Stimulated activated CD8-positive, alpha-beta memory T cell treated with anti-CD3 and anti-CD28 coated beads, Interleukin-7, amount 100 ng/mL, for 24 hours (primary cell): ENCODE results near the gene CT83.

ENCODE experiments used
- DNase-seq: peaks from one replicate; pipeline ENCODE4 v3.0.0-alpha.2; 2020; ENCODE audit warnings: low read depth

The CT83 gene

GRCh38 chrX:116462822-116463221, at the start of gene CT83:
Gene CT83, minus strand, starts transcription at chrX:116462976. Its CDS starts 120 bp downstream, at chrX:116462856.
- no peak for DNase-seq

DNA sequence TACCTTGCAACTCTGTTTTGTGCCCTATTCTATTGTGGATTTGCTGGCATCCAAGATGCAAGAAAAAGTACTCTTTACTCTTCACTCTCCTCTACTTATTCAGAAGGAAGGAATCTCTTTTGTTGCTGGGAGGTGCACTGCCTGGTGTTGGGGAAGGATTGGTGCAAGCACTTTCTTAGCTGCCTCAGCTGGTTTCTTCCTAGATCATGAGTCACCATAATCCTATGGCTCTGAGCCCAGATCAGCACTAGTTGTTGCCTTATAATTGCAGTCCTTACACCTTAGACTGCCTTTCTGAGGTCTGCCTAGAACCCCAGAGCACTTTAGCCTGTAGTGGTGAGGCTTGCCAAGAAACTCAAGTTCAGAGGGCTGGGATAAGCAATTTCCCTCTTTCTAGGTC, 37.0 kb upstream of the CT83 start:
- no peak for DNase-seq

DNA sequence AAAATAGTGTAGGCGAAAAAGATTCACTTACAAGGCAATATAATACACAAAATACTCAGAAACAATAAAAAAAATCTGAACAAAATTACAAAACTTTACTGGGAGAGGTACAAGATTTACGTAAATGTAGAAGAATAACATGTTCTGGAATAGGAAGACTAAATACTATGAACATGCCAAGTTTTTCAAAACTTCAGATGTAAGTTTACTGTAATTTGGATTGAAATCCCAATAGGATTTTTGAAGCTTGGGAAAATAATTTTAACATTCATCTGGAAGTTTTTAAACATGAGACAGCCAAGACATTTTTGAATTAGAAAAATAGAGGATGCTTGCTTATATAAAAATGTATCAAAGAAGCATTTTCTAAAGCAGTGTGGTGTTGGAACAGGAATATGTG, 30.5 kb upstream of the CT83 start:
- DNase-seq: no peak

DNA sequence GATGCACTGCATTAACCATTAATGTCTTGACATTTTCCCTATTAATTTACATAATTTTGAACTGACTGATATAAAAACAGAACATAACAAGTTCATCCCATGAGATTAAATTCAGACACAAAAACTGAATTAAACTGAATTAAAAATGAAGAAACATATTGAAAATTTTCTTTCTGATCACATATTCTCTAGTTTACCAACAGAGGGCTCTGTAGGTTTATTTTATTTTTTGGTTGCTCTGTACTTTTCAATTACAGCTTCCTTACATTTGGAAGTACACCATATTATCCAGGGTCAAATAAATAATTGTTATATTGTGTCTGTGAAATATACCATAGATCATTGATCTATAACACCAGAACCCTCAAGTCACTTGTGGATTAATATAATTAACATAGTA, 27.3 kb upstream of the CT83 start:
- DNase-seq: no peak

DNA sequence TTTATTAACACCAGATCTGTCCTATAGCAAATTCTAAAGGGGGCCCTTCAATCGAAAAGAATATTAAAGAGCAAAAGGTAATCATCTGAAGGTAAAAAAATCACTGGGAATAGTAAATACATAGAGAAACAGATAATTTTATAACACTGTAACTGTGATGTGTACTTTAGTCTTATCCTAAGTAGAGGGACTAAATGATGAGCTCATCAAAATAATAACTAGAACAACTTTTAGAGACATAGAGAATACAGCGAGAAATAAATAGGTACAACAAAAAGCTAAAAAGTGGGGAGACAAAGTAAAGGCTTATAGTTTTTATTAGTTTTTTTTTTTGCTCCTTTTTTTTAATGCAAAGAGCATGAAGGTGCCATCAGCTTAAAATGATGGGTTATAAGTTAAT, 17.3 kb upstream of the CT83 start:
- DNase-seq: no peak

- DNase-seq: no peak
These were observed 13.6 kb downstream of the CT83 start for GRCh38 chrX:116449156-116449555.

GRCh38 chrX:116436358-116436816, 26.4 kb downstream of the CT83 start, which contains the start of gene SLC6A14:
Gene SLC6A14, plus strand, starts transcription at chrX:116436606. Its CDS starts 104 bp downstream, at chrX:116436710.
- DNase-seq: no peak

DNA sequence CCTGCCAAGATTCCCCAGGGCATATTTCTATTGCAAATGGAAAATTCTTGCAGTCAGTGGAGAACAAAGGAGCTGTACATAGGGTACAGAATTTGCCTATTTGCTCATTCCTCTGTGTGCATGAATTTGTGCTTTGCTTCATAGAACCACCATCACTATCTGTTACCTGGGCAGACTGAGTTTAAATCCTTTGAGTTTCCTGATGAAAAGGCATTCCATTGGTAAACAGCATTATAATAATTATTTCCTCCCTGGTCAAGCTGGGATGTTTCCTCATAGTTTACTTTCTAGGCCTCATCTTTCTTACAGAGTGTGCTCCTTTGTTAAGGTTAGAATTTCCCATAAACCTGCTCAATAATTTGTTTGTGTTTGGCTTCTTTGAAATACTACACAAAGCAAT, 27.2 kb downstream of the CT83 start:
- no peak for DNase-seq

DNA sequence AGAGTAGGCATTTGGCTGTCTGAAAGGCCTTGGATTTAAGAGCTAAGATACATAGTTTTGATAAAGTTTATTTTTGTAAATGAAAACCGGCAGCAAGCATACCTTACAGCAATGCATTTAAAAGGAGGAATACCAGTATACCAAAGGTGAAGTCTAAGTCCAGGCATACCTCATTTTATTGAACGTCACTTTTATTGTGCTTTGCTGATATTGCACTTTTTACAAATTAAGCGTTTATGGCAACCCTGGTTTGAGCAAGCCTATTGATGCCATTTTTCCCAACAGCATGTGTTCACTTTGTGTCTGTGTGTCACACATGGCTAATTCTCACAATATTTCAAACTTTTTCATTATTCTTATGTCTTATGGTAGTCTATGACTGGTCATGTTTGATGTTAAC, 34.8 kb downstream of the CT83 start:
- DNase-seq: no peak

- DNase-seq: no peak
These were observed 44.8 kb downstream of the CT83 start for GRCh38 chrX:116417968-116418367.

DNA sequence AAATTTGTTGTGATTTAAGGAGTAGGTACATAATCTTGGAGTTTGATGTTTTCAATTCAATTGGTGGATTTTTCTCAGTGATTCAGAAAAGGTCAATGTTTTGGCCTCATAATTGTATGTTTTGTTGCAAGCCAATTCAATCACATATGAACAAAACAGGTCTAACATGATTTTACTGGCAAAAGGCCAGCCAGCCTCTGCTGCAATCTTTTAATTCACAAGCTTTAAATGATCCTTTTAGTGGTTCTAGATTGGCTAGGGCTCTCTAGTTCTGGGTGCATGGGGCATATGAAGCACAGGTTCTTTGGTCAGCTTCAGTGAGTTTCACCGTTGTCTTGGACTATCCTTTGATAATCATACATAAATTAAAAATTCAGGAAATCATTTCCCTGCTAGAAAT, 45.6 kb downstream of the CT83 start:
- no peak for DNase-seq

DNA sequence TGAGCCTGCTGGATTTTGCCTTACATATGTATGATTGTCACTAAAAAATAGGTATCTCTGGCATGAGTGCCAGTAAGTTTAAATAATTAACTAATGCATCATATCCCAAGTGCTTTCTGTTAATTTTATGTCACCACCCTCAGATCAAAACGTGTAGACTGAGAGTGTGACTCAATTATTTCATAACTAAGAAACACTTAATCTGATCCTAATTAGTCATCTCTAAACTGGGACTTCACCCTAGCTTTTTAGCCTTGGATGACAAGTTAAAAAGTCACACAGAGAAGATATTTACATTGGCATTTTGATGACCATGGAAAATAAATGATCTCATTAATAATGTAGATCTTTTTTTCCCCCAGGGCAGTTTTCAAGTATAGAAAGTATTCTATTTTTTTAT, 49.5 kb downstream of the CT83 start:
- no peak for DNase-seq
